GM10266 (cell line): ENCODE data around the gene PODN.

ENCODE experiments used
- DNase-seq: peaks from one replicate; pipeline ENCODE4 v3.0.0; 2012; ENCODE audit errors: extremely low spot score
- TF ChIP-seq, protein P1 (sequence below): IDR thresholded peaks from 2 replicates; pipeline ENCODE4 v1.5.1; 2012; ENCODE audit warnings: mild to moderate bottlenecking, low read depth; ENCODE audit not compliant: control insufficient read depth, insufficient read depth; ENCODE audit errors: missing control alignments

PODN gene

GRCh38 chr1:53061859-53062707 lies at the start of gene PODN:
Gene PODN (plus strand): TSS chr1:53062213. CDS start chr1:53069856, 7,643 bp downstream.
- TF ChIP-seq, protein P1, sequence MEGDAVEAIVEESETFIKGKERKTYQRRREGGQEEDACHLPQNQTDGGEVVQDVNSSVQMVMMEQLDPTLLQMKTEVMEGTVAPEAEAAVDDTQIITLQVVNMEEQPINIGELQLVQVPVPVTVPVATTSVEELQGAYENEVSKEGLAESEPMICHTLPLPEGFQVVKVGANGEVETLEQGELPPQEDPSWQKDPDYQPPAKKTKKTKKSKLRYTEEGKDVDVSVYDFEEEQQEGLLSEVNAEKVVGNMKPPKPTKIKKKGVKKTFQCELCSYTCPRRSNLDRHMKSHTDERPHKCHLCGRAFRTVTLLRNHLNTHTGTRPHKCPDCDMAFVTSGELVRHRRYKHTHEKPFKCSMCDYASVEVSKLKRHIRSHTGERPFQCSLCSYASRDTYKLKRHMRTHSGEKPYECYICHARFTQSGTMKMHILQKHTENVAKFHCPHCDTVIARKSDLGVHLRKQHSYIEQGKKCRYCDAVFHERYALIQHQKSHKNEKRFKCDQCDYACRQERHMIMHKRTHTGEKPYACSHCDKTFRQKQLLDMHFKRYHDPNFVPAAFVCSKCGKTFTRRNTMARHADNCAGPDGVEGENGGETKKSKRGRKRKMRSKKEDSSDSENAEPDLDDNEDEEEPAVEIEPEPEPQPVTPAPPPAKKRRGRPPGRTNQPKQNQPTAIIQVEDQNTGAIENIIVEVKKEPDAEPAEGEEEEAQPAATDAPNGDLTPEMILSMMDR = no peak
- DNase-seq = peak; percentile 45

GRCh38 chr1:53014791-53015507 lies 47.1 kb upstream of the PODN start:
- TF ChIP-seq, protein P1 = no peak
- peak; percentile 76 for DNase-seq

DNA sequence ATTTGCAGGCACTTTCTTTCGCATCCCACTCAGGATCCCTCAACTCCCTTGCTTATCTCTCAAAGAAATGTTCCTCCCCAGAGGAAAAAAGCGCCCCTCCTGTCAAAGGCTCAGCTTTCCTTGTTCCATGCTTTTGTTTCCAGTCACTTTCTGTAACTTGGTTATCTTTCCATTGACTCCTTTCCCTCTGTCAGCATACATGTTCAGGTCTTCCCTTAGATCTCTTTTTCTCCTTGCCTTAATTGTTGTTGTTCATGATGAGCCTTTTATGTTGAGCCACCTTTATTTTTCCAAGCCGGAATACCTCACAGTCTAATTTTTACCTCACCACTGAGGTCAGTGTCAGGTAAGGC lies 46.5 kb upstream of the PODN start:
- DNase-seq = no peak
- TF ChIP-seq, protein P1 = no peak

- TF ChIP-seq, protein P1 = no peak
- DNase-seq = no peak
Observed at GRCh38 chr1:53016705-53017104, 45.3 kb upstream of the PODN start.

DNA sequence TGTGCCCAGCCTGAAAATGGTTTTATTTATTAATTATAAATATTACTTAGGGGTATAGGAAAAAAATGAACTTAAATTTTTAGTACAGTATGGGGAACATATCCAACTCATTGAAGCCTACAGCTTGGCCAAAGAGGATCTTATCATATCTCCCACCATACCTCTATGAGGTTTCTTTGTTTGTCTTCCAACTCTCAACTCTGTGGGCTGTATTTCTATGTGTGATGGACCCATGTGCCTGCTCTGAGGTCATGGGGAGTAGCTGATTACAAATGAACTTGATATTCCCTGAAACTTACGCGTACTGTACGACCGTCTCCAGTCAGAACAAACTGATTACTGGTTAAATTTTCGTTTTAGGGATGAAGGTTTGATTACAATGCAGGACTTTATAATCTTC lies 41.4 kb upstream of the PODN start:
- no peak for DNase-seq
- TF ChIP-seq, protein P1 = no peak

DNA sequence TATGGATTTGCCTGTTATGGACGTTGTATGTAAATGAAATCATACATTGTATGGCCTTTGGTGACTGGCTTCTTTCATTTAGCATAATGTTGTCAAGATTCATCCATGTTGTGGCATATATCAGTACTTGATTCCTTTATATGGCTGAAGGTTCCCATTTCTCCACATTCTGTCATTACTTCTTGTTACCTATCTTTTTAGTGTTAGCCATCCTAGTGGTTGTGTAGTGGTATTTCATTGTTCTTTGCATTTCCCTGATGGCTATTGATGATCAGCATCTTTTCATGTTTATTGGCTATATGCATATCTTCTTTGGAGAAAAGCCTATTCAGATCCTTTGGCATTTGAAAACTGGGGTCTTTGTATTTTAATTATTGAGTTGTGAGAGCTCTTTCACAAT lies 39.8 kb upstream of the PODN start:
- TF ChIP-seq, protein P1 = no peak
- no peak for DNase-seq

GRCh38 chr1:53023546-53023945 lies 38.5 kb upstream of the PODN start:
- DNase-seq = no peak
- TF ChIP-seq, protein P1 = no peak
